HEK293 (cell line): ENCODE results near the gene ARPP19.

Source experiments
- ZNF132 ChIP-seq: fragments of 450-650 bp; formaldehyde crosslinking; IDR thresholded peaks from 2 replicates; pipeline ENCODE4 v1.5.1; 2017; ENCODE audit warnings: missing biosample characterization, missing genetic modification characterization, borderline replicate concordance
- ZNF221 ChIP-seq: fragments of 450-650 bp; formaldehyde crosslinking; IDR thresholded peaks from 2 replicates; pipeline ENCODE4 v1.5.1; 2017; ENCODE audit warnings: missing biosample characterization, missing genetic modification characterization, borderline replicate concordance
- TF ChIP-seq, protein P1 (sequence below): fragments of 450-650 bp; formaldehyde crosslinking; IDR thresholded peaks from 2 replicates; pipeline ENCODE4 v1.5.1; 2016; ENCODE audit warnings: missing biosample characterization, missing genetic modification characterization
- TF ChIP-seq, protein P2 (sequence below): fragments of 450-650 bp; formaldehyde crosslinking; optimal IDR thresholded peaks from 2 replicates; pipeline ENCODE3; 2016; ENCODE audit warnings: missing biosample characterization, mild to moderate bottlenecking, missing genetic modification characterization
- TF ChIP-seq, protein P3 (sequence below): fragments of 450-650 bp; formaldehyde crosslinking; IDR thresholded peaks from 2 replicates; pipeline ENCODE4 v1.5.1; 2017; ENCODE audit warnings: missing biosample characterization, missing genetic modification characterization

DNA sequence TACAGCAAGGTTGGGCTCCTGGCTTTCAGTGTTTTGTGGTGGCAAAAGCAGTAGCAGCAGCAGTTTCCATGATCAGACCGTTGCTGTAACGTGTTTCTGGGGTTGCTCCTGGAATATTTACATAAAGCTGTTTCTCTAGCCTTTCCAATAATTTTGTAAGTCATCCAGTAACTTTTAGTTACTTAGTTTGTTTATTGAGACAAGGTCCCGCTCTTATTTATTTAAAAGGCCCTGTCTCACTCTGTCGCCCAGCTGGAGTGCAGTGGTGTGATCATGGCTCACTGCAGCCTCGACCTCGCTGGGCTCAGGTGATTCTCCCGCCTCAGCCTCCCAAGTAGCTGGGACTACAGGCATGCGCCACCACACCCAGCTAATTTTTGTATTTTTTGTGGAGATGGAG, 31.4 kb downstream of the ARPP19 start:
- TF ChIP-seq ZNF221 (tag by site-specific recombination) (no peak), ZNF132 (no peak)
- TF ChIP-seq, protein P1, sequence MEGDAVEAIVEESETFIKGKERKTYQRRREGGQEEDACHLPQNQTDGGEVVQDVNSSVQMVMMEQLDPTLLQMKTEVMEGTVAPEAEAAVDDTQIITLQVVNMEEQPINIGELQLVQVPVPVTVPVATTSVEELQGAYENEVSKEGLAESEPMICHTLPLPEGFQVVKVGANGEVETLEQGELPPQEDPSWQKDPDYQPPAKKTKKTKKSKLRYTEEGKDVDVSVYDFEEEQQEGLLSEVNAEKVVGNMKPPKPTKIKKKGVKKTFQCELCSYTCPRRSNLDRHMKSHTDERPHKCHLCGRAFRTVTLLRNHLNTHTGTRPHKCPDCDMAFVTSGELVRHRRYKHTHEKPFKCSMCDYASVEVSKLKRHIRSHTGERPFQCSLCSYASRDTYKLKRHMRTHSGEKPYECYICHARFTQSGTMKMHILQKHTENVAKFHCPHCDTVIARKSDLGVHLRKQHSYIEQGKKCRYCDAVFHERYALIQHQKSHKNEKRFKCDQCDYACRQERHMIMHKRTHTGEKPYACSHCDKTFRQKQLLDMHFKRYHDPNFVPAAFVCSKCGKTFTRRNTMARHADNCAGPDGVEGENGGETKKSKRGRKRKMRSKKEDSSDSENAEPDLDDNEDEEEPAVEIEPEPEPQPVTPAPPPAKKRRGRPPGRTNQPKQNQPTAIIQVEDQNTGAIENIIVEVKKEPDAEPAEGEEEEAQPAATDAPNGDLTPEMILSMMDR (tag by site-specific recombination) = no peak
- TF ChIP-seq, protein P2, sequence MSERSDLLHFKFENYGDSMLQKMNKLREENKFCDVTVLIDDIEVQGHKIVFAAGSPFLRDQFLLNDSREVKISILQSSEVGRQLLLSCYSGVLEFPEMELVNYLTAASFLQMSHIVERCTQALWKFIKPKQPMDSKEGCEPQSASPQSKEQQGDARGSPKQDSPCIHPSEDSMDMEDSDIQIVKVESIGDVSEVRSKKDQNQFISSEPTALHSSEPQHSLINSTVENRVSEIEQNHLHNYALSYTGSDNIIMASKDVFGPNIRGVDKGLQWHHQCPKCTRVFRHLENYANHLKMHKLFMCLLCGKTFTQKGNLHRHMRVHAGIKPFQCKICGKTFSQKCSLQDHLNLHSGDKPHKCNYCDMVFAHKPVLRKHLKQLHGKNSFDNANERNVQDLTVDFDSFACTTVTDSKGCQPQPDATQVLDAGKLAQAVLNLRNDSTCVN (tag by site-specific recombination) = no peak
- TF ChIP-seq, protein P3, sequence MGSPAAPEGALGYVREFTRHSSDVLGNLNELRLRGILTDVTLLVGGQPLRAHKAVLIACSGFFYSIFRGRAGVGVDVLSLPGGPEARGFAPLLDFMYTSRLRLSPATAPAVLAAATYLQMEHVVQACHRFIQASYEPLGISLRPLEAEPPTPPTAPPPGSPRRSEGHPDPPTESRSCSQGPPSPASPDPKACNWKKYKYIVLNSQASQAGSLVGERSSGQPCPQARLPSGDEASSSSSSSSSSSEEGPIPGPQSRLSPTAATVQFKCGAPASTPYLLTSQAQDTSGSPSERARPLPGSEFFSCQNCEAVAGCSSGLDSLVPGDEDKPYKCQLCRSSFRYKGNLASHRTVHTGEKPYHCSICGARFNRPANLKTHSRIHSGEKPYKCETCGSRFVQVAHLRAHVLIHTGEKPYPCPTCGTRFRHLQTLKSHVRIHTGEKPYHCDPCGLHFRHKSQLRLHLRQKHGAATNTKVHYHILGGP (tag by site-specific recombination) = no peak
